GM18909 (cell line): ENCODE measurements around the gene SCYGR7.
"Not testable (repeated sequence)": the region's sequence is repeated elsewhere in the genome, so short reads cannot be mapped to it uniquely, and the experiment has no call there.

ENCODE experiments used
- ATAC-seq: cut with Tn5 transposase; IDR thresholded peaks from one replicate; pipeline ENCODE4 v1.9.1; 2021; ENCODE audit warnings: mild to moderate bottlenecking; ENCODE audit not compliant: unreplicated experiment, poor library complexity

SCYGR7 gene

GRCh38 chr2:227728035-227728434, at the start of gene SCYGR7:
TSS of gene SCYGR7 (plus strand) at chr2:227728335. CDS start at chr2:227728335, 0 bp downstream.
- no peak for ATAC-seq

GRCh38 chr2:227684258-227684657, 43.9 kb upstream of the SCYGR7 start:
- ATAC-seq = no peak

GRCh38 chr2:227687189-227687588, 40.9 kb upstream of the SCYGR7 start:
- ATAC-seq = no peak

GRCh38 chr2:227696990-227697679, 31.0 kb upstream of the SCYGR7 start:
- no peak for ATAC-seq

GRCh38 chr2:227701556-227701955, 26.6 kb upstream of the SCYGR7 start:
- ATAC-seq = no peak

GRCh38 chr2:227703280-227703732, 24.8 kb upstream of the SCYGR7 start:
- no peak for ATAC-seq

- ATAC-seq = no peak
Observed at GRCh38 chr2:227703961-227704360, 24.2 kb upstream of the SCYGR7 start.

- no peak for ATAC-seq
Observed at GRCh38 chr2:227706859-227707258, 21.3 kb upstream of the SCYGR7 start.

GRCh38 chr2:227707390-227707789, 20.7 kb upstream of the SCYGR7 start:
- ATAC-seq = no peak

- ATAC-seq = no peak
Observed at GRCh38 chr2:227710986-227711385, 17.1 kb upstream of the SCYGR7 start.

- ATAC-seq = no peak
Observed at GRCh38 chr2:227713291-227713690, 14.8 kb upstream of the SCYGR7 start.

- no peak for ATAC-seq
Observed at GRCh38 chr2:227716501-227716900, 11.6 kb upstream of the SCYGR7 start.

GRCh38 chr2:227717687-227718567, 10.2 kb upstream of the SCYGR7 start, which contains the start of gene SLC19A3:
TSS of gene SLC19A3 (minus strand) at chr2:227718028. CDS start at chr2:227702318, 15,710 bp downstream.
- ATAC-seq = no peak

GRCh38 chr2:227719641-227720040, 8.5 kb upstream of the SCYGR7 start:
- no peak for ATAC-seq

- ATAC-seq = no peak
Observed at GRCh38 chr2:227720680-227721079, 7.5 kb upstream of the SCYGR7 start.

GRCh38 chr2:227722821-227723220, 5.3 kb upstream of the SCYGR7 start:
- not testable (repeated sequence) for ATAC-seq

- ATAC-seq = no peak
Observed at GRCh38 chr2:227724394-227725039, 3.6 kb upstream of the SCYGR7 start, which contains the start of gene SCYGR6. TSS of gene SCYGR6 (minus strand) at chr2:227724757. CDS start at chr2:227724757, 0 bp downstream.

GRCh38 chr2:227739351-227739750, 11.2 kb downstream of the SCYGR7 start:
- no peak for ATAC-seq

- ATAC-seq = not testable (repeated sequence)
Observed at GRCh38 chr2:227740705-227741104, 12.6 kb downstream of the SCYGR7 start.

- ATAC-seq = no peak
Observed at GRCh38 chr2:227745594-227745993, 17.5 kb downstream of the SCYGR7 start, which contains the start of gene SCYGR8. TSS of gene SCYGR8 (plus strand) at chr2:227745894. CDS start at chr2:227745894, 0 bp downstream.
